HCT116 (cell line): Measurements from ENCODE around the gene HACD1. TPM values are rescaled to one million over a fixed set of nuclear protein-coding genes. Genes with fewer than 3 reads are reported as not detected.

Source experiments
- ATAC-seq: fragments of 200-7000 bp; cut with Tn5 transposase; 2 replicates; pipeline ENCODE4 v1.9.1; 2020; ENCODE audit warnings: mild to moderate bottlenecking, moderate library complexity
- BruUV-seq: library from RNA; stranded (reverse); fragments of 400-500 nt; replicated peaks from 2 replicates; lab custom pipeline; 2021; lab: Mats Ljungman, UMichigan
- CTCF ChIA-PET: fragments of 300-600 bp; sonication (Branson Sonifier 250); formaldehyde crosslinking; loops from one replicate; lab custom pipeline; 2021; ENCODE audit warnings: antibody characterized with exemption; lab: Charles Lee
- POLR2A ChIA-PET: fragments of 300-600, 350-600 bp; sonication (Branson Sonifier 250); formaldehyde crosslinking; loops from one replicate; lab custom pipeline; 2021; ENCODE audit warnings: antibody characterized with exemption; lab: Charles Lee
- RAD21 ChIA-PET, 2 experiments: fragments of 300-600 bp; sonication (Branson Sonifier 250); formaldehyde crosslinking; loops; one replicate each; lab custom pipeline; 2023; ENCODE audit warnings: low total read pairs in 2 of 2; ENCODE audit not compliant: uncharacterized antibody in 2 of 2, unreplicated experiment in 2 of 2, low non-redundant PET in 1 of 2; lab: Charles Lee
- DNase-seq: peaks from one replicate; pipeline ENCODE4 v3.0.0-alpha.2; 2010; ENCODE audit warnings: low read depth, low spot score
- H2AFZ ChIP-seq: fragments of 200-600 bp; shearing (Covaris generic), sonication (generic); 2 replicates; pipeline ENCODE4 v1.6.1; 2017; ENCODE audit warnings: low read depth, mixed run types, mixed read lengths, antibody characterized with exemption, low read length; ENCODE audit not compliant: poor library complexity, severe bottlenecking
- H3K27ac ChIP-seq: 2 replicates; pipeline ENCODE4 v1.5.1; 2012; ENCODE audit warnings: low read depth, low read length
- H3K27me3 ChIP-seq: fragments of 200-600 bp; sonication (generic); 2 replicates; pipeline ENCODE4 v1.6.1; 2016; ENCODE audit warnings: mixed run types, low read length, mixed read lengths; ENCODE audit not compliant: insufficient read depth
- H3K36me3 ChIP-seq, 2 experiments: fragments of 200-500 bp in 1 of 2; fragments of 200-600 bp in 1 of 2; sonication (Bioruptor generic) in 1 of 2; sonication (generic) in 1 of 2; 2 replicates each; pipeline versions ENCODE4 v1.5.1 to v1.6.1; 2014 to 2016; ENCODE audit warnings: low read length in 2 of 2, inconsistent platforms in 1 of 2, mixed read lengths in 1 of 2, mixed run types in 1 of 2; ENCODE audit not compliant: insufficient read depth in 2 of 2, control insufficient read depth in 1 of 2
- H3K4me1 ChIP-seq, 2 experiments: fragments of 200-600 bp in 1 of 2; sonication (generic) in 1 of 2; 2 replicates each; pipeline versions ENCODE4 v1.5.1 to v1.6.1; 2012 to 2017; ENCODE audit warnings: low read length in 2 of 2, inconsistent platforms in 1 of 2, mild to moderate bottlenecking in 1 of 2, mixed read lengths in 1 of 2, mixed run types in 1 of 2, moderate library complexity in 1 of 2; ENCODE audit not compliant: insufficient read depth in 2 of 2, control insufficient read depth in 1 of 2
- H3K4me2 ChIP-seq: fragments of 200-600 bp; sonication (generic); 2 replicates; pipeline ENCODE4 v1.6.1; 2017; ENCODE audit warnings: mixed run types, low read length, mixed read lengths
- H3K4me3 ChIP-seq, 2 experiments: fragments of 200-600 bp in 1 of 2; sonication (generic) in 1 of 2; replicated peaks in 1 of 2; 2 replicates each; pipeline ENCODE4 v1.5.1; 2011 to 2016; ENCODE audit warnings: low read length in 2 of 2, control low read depth in 1 of 2, low read depth in 1 of 2, mild to moderate bottlenecking in 1 of 2, mixed read lengths in 1 of 2, mixed run types in 1 of 2
- H3K79me2 ChIP-seq: fragments of 200-600 bp; sonication (generic); 2 replicates; pipeline ENCODE4 v1.6.1; 2017; ENCODE audit warnings: mild to moderate bottlenecking, mixed run types, low read length, moderate library complexity, mixed read lengths; ENCODE audit not compliant: insufficient read depth
- H3K9ac ChIP-seq: fragments of 200-600 bp; sonication (generic); 2 replicates; pipeline ENCODE4 v1.6.1; 2016; ENCODE audit warnings: low read length, mixed read lengths
- H3K9me2 ChIP-seq: fragments of 200-600 bp; sonication (generic), shearing (Covaris generic); 2 replicates; pipeline ENCODE4 v1.6.1; 2017; ENCODE audit warnings: mixed run types, mild to moderate bottlenecking, moderate library complexity; ENCODE audit not compliant: insufficient read depth
- H3K9me3 ChIP-seq, 2 experiments: fragments of 200-500 bp in 1 of 2; fragments of 200-600 bp in 1 of 2; sonication (Bioruptor generic) in 1 of 2; sonication (generic) in 1 of 2; 2 replicates each; pipeline ENCODE4 v1.6.1; 2014 to 2017; ENCODE audit warnings: low read length in 2 of 2, mixed read lengths in 2 of 2, inconsistent platforms in 1 of 2, low read depth in 1 of 2, mild to moderate bottlenecking in 1 of 2, mixed run types in 1 of 2, moderate library complexity in 1 of 2; ENCODE audit not compliant: control insufficient read depth in 1 of 2, insufficient read depth in 1 of 2
- H4K20me1 ChIP-seq: fragments of 200-600 bp; sonication (generic), shearing (Covaris generic); 2 replicates; pipeline ENCODE4 v1.6.1; 2017; ENCODE audit warnings: mixed run types, mild to moderate bottlenecking, moderate library complexity; ENCODE audit not compliant: insufficient read depth
- CBX3 ChIP-seq: IDR thresholded peaks from 2 replicates; pipeline ENCODE4 v1.6.1; 2012; ENCODE audit warnings: low read depth
- EZH2 ChIP-seq: fragments of 200-600 bp; sonication (generic); IDR thresholded peaks from 2 replicates; pipeline ENCODE4 v1.6.1; 2017; ENCODE audit warnings: antibody characterized with exemption, mixed run types
- FOSL1 ChIP-seq: IDR thresholded peaks from 2 replicates; pipeline ENCODE4 v1.6.1; 2012; ENCODE audit warnings: low read depth
- JUND ChIP-seq: IDR thresholded peaks from 2 replicates; pipeline ENCODE4 v1.6.1; 2012
- POLR2A ChIP-seq: IDR thresholded peaks from 2 replicates; pipeline ENCODE4 v1.7.0; 2011; ENCODE audit warnings: borderline replicate concordance; ENCODE audit not compliant: insufficient read depth, insufficient read length; ENCODE audit errors: extremely low read depth
- POLR2AphosphoS5 ChIP-seq: IDR thresholded peaks from 2 replicates; pipeline ENCODE4 v1.6.1; 2011; ENCODE audit warnings: mild to moderate bottlenecking, low read depth, low read length, moderate library complexity
- SP1 ChIP-seq: IDR thresholded peaks from 2 replicates; pipeline ENCODE4 v1.6.1; 2012; ENCODE audit warnings: low read depth
- SRF ChIP-seq: IDR thresholded peaks from 2 replicates; pipeline ENCODE4 v1.6.1; 2012; ENCODE audit warnings: low read depth
- TCF7L2 ChIP-seq: IDR thresholded peaks from 2 replicates; pipeline ENCODE4 v1.7.0; 2011; ENCODE audit warnings: borderline replicate concordance, inconsistent platforms; ENCODE audit not compliant: insufficient read depth, insufficient read length; ENCODE audit errors: extremely low read depth
- YY1 ChIP-seq: IDR thresholded peaks from 2 replicates; pipeline ENCODE4 v1.6.1; 2011; ENCODE audit warnings: low read length, low read depth, moderate library complexity, mild to moderate bottlenecking; ENCODE audit not compliant: insufficient replicate concordance; ENCODE audit errors: extremely low read depth
- ZFX ChIP-seq: fragments of 450-650 bp; IDR thresholded peaks from 2 replicates; pipeline ENCODE4 v1.6.1; 2017
- ZNF274 ChIP-seq: fragments of 200-500 bp; sonication (Bioruptor generic); IDR thresholded peaks from 2 replicates; pipeline ENCODE4 v1.6.1; 2014; ENCODE audit warnings: mild to moderate bottlenecking, low read depth, low read length, inconsistent platforms
- intact Hi-C: fragments of 100-400 bp; cut with micrococcal nuclease; formaldehyde crosslinking; loops from 2 replicates; pipeline ENCODE4 v1.10.0; 2022
- total RNA-seq: library from RNA; stranded (reverse); gene quantifications from one replicate; pipeline ENCODE4 v1.2.1, GENCODE V29; 2021; ENCODE audit not compliant: unreplicated experiment
- TF ChIP-seq, protein P1 (sequence below): IDR thresholded peaks from 2 replicates; pipeline ENCODE4 v1.6.1; 2012

HACD1 gene
- total RNA-seq, 1 experiment from 2014 or later = 21.6 TPM

- H3K79me2 ChIP-seq = no peaks in the 10 kb centered on the region
- TF ChIP-seq SRF = no peak
- ATAC-seq (no peak), DNase-seq (no peak)
- H4K20me1 ChIP-seq = no peaks in the 10 kb centered on the region
- ChIA-PET RAD21 (no interaction called here), POLR2A (no interaction called here), CTCF (interaction anchor here (0.6 kb wide), 1 partner anchor 14 kb away, joined by 3 read pairs; no protein-coding TSS in a partner anchor)
- no peak overlapping the region for H3K4me3 ChIP-seq
- H3K27ac ChIP-seq = no peak overlapping the region
- H3K4me1 ChIP-seq = no peaks in the 10 kb centered on the region
- intact Hi-C loops = no loop called here
- H2AFZ ChIP-seq = no peak overlapping the region
- no peak overlapping the region for H3K4me2 ChIP-seq
- H3K9me2 ChIP-seq = no peaks in the 10 kb centered on the region
- H3K9ac ChIP-seq = no peak overlapping the region
- H3K9me3 ChIP-seq = no peaks in the 10 kb centered on the region
- no TSS peak for BruUV-seq
- no peaks in the 10 kb centered on the region for H3K36me3 ChIP-seq
- no peaks in the 10 kb centered on the region for H3K27me3 ChIP-seq
These were observed 36.3 kb downstream of the HACD1 start for GRCh38 chr10:17580885-17581284.

GRCh38 chr10:17578603-17579002 is 38.6 kb downstream of the HACD1 start:
- no peak overlapping the region for H3K27ac ChIP-seq
- BruUV-seq = no TSS peak
- H3K9ac ChIP-seq = no peak overlapping the region
- H3K27me3 ChIP-seq = no peaks in the 10 kb centered on the region
- intact Hi-C loops = no loop called here
- CTCF ChIA-PET = no interaction called here
- H3K4me3 ChIP-seq = no peak overlapping the region
- H3K36me3 ChIP-seq = no peaks in the 10 kb centered on the region
- RAD21 ChIA-PET = no interaction called here
- no peaks in the 10 kb centered on the region for H3K79me2 ChIP-seq
- ATAC-seq (no peak), DNase-seq (no peak)
- no peak for TF ChIP-seq TCF7L2
- TF ChIP-seq JUND = no peak
- no peak for TF ChIP-seq YY1
- TF ChIP-seq FOSL1 = no peak
- no peak for TF ChIP-seq POLR2AphosphoS5
- no peak for TF ChIP-seq ZFX
- no peak for TF ChIP-seq POLR2A
- no peak for TF ChIP-seq SP1
- TF ChIP-seq ZNF274 = no peak
- no peak for TF ChIP-seq SRF
- no peak for TF ChIP-seq EZH2
- TF ChIP-seq, protein P1, sequence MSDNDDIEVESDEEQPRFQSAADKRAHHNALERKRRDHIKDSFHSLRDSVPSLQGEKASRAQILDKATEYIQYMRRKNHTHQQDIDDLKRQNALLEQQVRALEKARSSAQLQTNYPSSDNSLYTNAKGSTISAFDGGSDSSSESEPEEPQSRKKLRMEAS = no peak
- TF ChIP-seq CBX3 = no peak
- POLR2A ChIA-PET = no interaction called here
- H3K4me1 ChIP-seq = no peaks in the 10 kb centered on the region
- no peak overlapping the region for H3K4me2 ChIP-seq
- H4K20me1 ChIP-seq = no peaks in the 10 kb centered on the region
- no peaks in the 10 kb centered on the region for H3K9me2 ChIP-seq
- no peaks in the 10 kb centered on the region for H3K9me3 ChIP-seq
- H2AFZ ChIP-seq = no peak overlapping the region
